HCT116 (cell line): ENCODE results near the gene SEMA3E. TPM values are rescaled to one million over a fixed set of nuclear protein-coding genes. Genes with fewer than 3 reads are reported as not detected.

Experiments used
- ATAC-seq: fragments of 200-7000 bp; cut with Tn5 transposase; 2 replicates; pipeline ENCODE4 v1.9.1; 2020; ENCODE audit warnings: mild to moderate bottlenecking, moderate library complexity
- BruUV-seq: library from RNA; stranded (reverse); fragments of 400-500 nt; replicated peaks from 2 replicates; lab custom pipeline; 2021; lab: Mats Ljungman, UMichigan
- CTCF ChIA-PET: fragments of 300-600 bp; sonication (Branson Sonifier 250); formaldehyde crosslinking; loops from one replicate; lab custom pipeline; 2021; ENCODE audit warnings: antibody characterized with exemption; lab: Charles Lee
- POLR2A ChIA-PET: fragments of 300-600, 350-600 bp; sonication (Branson Sonifier 250); formaldehyde crosslinking; loops from one replicate; lab custom pipeline; 2021; ENCODE audit warnings: antibody characterized with exemption; lab: Charles Lee
- RAD21 ChIA-PET, 2 experiments: fragments of 300-600 bp; sonication (Branson Sonifier 250); formaldehyde crosslinking; loops; one replicate each; lab custom pipeline; 2023; ENCODE audit warnings: low total read pairs in 2 of 2; ENCODE audit not compliant: uncharacterized antibody in 2 of 2, unreplicated experiment in 2 of 2, low non-redundant PET in 1 of 2; lab: Charles Lee
- DNase-seq: peaks from one replicate; pipeline ENCODE4 v3.0.0-alpha.2; 2010; ENCODE audit warnings: low read depth, low spot score
- H2AFZ ChIP-seq: fragments of 200-600 bp; shearing (Covaris generic), sonication (generic); 2 replicates; pipeline ENCODE4 v1.6.1; 2017; ENCODE audit warnings: low read depth, mixed run types, mixed read lengths, antibody characterized with exemption, low read length; ENCODE audit not compliant: poor library complexity, severe bottlenecking
- H3K27ac ChIP-seq: 2 replicates; pipeline ENCODE4 v1.5.1; 2012; ENCODE audit warnings: low read depth, low read length
- H3K27me3 ChIP-seq: fragments of 200-600 bp; sonication (generic); 2 replicates; pipeline ENCODE4 v1.6.1; 2016; ENCODE audit warnings: mixed run types, low read length, mixed read lengths; ENCODE audit not compliant: insufficient read depth
- H3K36me3 ChIP-seq, 2 experiments: fragments of 200-500 bp in 1 of 2; fragments of 200-600 bp in 1 of 2; sonication (Bioruptor generic) in 1 of 2; sonication (generic) in 1 of 2; 2 replicates each; pipeline versions ENCODE4 v1.5.1 to v1.6.1; 2014 to 2016; ENCODE audit warnings: low read length in 2 of 2, inconsistent platforms in 1 of 2, mixed read lengths in 1 of 2, mixed run types in 1 of 2; ENCODE audit not compliant: insufficient read depth in 2 of 2, control insufficient read depth in 1 of 2
- H3K4me1 ChIP-seq, 2 experiments: fragments of 200-600 bp in 1 of 2; sonication (generic) in 1 of 2; 2 replicates each; pipeline versions ENCODE4 v1.5.1 to v1.6.1; 2012 to 2017; ENCODE audit warnings: low read length in 2 of 2, inconsistent platforms in 1 of 2, mild to moderate bottlenecking in 1 of 2, mixed read lengths in 1 of 2, mixed run types in 1 of 2, moderate library complexity in 1 of 2; ENCODE audit not compliant: insufficient read depth in 2 of 2, control insufficient read depth in 1 of 2
- H3K4me2 ChIP-seq: fragments of 200-600 bp; sonication (generic); 2 replicates; pipeline ENCODE4 v1.6.1; 2017; ENCODE audit warnings: mixed run types, low read length, mixed read lengths
- H3K4me3 ChIP-seq, 2 experiments: fragments of 200-600 bp in 1 of 2; sonication (generic) in 1 of 2; replicated peaks in 1 of 2; 2 replicates each; pipeline ENCODE4 v1.5.1; 2011 to 2016; ENCODE audit warnings: low read length in 2 of 2, control low read depth in 1 of 2, low read depth in 1 of 2, mild to moderate bottlenecking in 1 of 2, mixed read lengths in 1 of 2, mixed run types in 1 of 2
- H3K79me2 ChIP-seq: fragments of 200-600 bp; sonication (generic); 2 replicates; pipeline ENCODE4 v1.6.1; 2017; ENCODE audit warnings: mild to moderate bottlenecking, mixed run types, low read length, moderate library complexity, mixed read lengths; ENCODE audit not compliant: insufficient read depth
- H3K9ac ChIP-seq: fragments of 200-600 bp; sonication (generic); 2 replicates; pipeline ENCODE4 v1.6.1; 2016; ENCODE audit warnings: low read length, mixed read lengths
- H3K9me2 ChIP-seq: fragments of 200-600 bp; sonication (generic), shearing (Covaris generic); 2 replicates; pipeline ENCODE4 v1.6.1; 2017; ENCODE audit warnings: mixed run types, mild to moderate bottlenecking, moderate library complexity; ENCODE audit not compliant: insufficient read depth
- H3K9me3 ChIP-seq, 2 experiments: fragments of 200-500 bp in 1 of 2; fragments of 200-600 bp in 1 of 2; sonication (Bioruptor generic) in 1 of 2; sonication (generic) in 1 of 2; 2 replicates each; pipeline ENCODE4 v1.6.1; 2014 to 2017; ENCODE audit warnings: low read length in 2 of 2, mixed read lengths in 2 of 2, inconsistent platforms in 1 of 2, low read depth in 1 of 2, mild to moderate bottlenecking in 1 of 2, mixed run types in 1 of 2, moderate library complexity in 1 of 2; ENCODE audit not compliant: control insufficient read depth in 1 of 2, insufficient read depth in 1 of 2
- H4K20me1 ChIP-seq: fragments of 200-600 bp; sonication (generic), shearing (Covaris generic); 2 replicates; pipeline ENCODE4 v1.6.1; 2017; ENCODE audit warnings: mixed run types, mild to moderate bottlenecking, moderate library complexity; ENCODE audit not compliant: insufficient read depth
- CBX3 ChIP-seq: IDR thresholded peaks from 2 replicates; pipeline ENCODE4 v1.6.1; 2012; ENCODE audit warnings: low read depth
- CEBPB ChIP-seq: IDR thresholded peaks from 2 replicates; pipeline ENCODE4 v1.6.1; 2012; ENCODE audit warnings: low read depth
- CTCF ChIP-seq, 3 experiments: fragments of 200-600 bp in 1 of 3; sonication (generic) in 1 of 3; IDR thresholded peaks in 2 of 3; conservative IDR thresholded peaks in 1 of 3; 2 replicates each; pipeline ENCODE4 v1.5.1; 2012 to 2017; ENCODE audit warnings: low read depth in 2 of 3, low read length in 2 of 3, antibody characterized with exemption in 1 of 3, borderline replicate concordance in 1 of 3, control low read depth in 1 of 3, mild to moderate bottlenecking in 1 of 3, mixed read lengths in 1 of 3, mixed run types in 1 of 3, moderate library complexity in 1 of 3; ENCODE audit not compliant: insufficient read depth in 1 of 3
- EGR1 ChIP-seq: IDR thresholded peaks from 2 replicates; pipeline ENCODE4 v1.6.1; 2012; ENCODE audit warnings: low read depth
- ELF1 ChIP-seq: IDR thresholded peaks from 2 replicates; pipeline ENCODE4 v1.6.1; 2012; ENCODE audit warnings: low read depth, borderline replicate concordance
- EZH2 ChIP-seq: fragments of 200-600 bp; sonication (generic); IDR thresholded peaks from 2 replicates; pipeline ENCODE4 v1.6.1; 2017; ENCODE audit warnings: antibody characterized with exemption, mixed run types
- EZH2phosphoT487 ChIP-seq: fragments of 200-600 bp; IDR thresholded peaks from 2 replicates; pipeline ENCODE4 v1.6.1; 2018; ENCODE audit warnings: antibody characterized with exemption, borderline replicate concordance
- JUND ChIP-seq: IDR thresholded peaks from 2 replicates; pipeline ENCODE4 v1.6.1; 2012
- POLR2AphosphoS5 ChIP-seq: IDR thresholded peaks from 2 replicates; pipeline ENCODE4 v1.6.1; 2011; ENCODE audit warnings: mild to moderate bottlenecking, low read depth, low read length, moderate library complexity
- RAD21 ChIP-seq: IDR thresholded peaks from 2 replicates; pipeline ENCODE4 v1.6.1; 2012; ENCODE audit warnings: low read depth, mild to moderate bottlenecking
- SIN3A ChIP-seq: IDR thresholded peaks from 2 replicates; pipeline ENCODE4 v1.6.1; 2012; ENCODE audit warnings: low read depth
- SP1 ChIP-seq: IDR thresholded peaks from 2 replicates; pipeline ENCODE4 v1.6.1; 2012; ENCODE audit warnings: low read depth
- SRF ChIP-seq: IDR thresholded peaks from 2 replicates; pipeline ENCODE4 v1.6.1; 2012; ENCODE audit warnings: low read depth
- TCF7L2 ChIP-seq: IDR thresholded peaks from 2 replicates; pipeline ENCODE4 v1.7.0; 2011; ENCODE audit warnings: borderline replicate concordance, inconsistent platforms; ENCODE audit not compliant: insufficient read depth, insufficient read length; ENCODE audit errors: extremely low read depth
- YY1 ChIP-seq: IDR thresholded peaks from 2 replicates; pipeline ENCODE4 v1.6.1; 2011; ENCODE audit warnings: low read length, low read depth, moderate library complexity, mild to moderate bottlenecking; ENCODE audit not compliant: insufficient replicate concordance; ENCODE audit errors: extremely low read depth
- ZBTB33 ChIP-seq: IDR thresholded peaks from 2 replicates; pipeline ENCODE4 v1.6.1; 2011; ENCODE audit warnings: mild to moderate bottlenecking, low read length, moderate library complexity; ENCODE audit not compliant: insufficient replicate concordance; ENCODE audit errors: extremely low read depth
- ZFX ChIP-seq: fragments of 450-650 bp; IDR thresholded peaks from 2 replicates; pipeline ENCODE4 v1.6.1; 2017
- ZNF274 ChIP-seq: fragments of 200-500 bp; sonication (Bioruptor generic); IDR thresholded peaks from 2 replicates; pipeline ENCODE4 v1.6.1; 2014; ENCODE audit warnings: mild to moderate bottlenecking, low read depth, low read length, inconsistent platforms
- intact Hi-C: fragments of 100-400 bp; cut with micrococcal nuclease; formaldehyde crosslinking; loops from 2 replicates; pipeline ENCODE4 v1.10.0; 2022
- total RNA-seq: library from RNA; stranded (reverse); gene quantifications from one replicate; pipeline ENCODE4 v1.2.1, GENCODE V29; 2021; ENCODE audit not compliant: unreplicated experiment
- TF ChIP-seq, protein P1 (sequence below): IDR thresholded peaks from 2 replicates; pipeline ENCODE4 v1.6.1; 2012

The SEMA3E gene
- total RNA-seq, 1 experiment from 2014 or later, result 1.6 TPM

DNA sequence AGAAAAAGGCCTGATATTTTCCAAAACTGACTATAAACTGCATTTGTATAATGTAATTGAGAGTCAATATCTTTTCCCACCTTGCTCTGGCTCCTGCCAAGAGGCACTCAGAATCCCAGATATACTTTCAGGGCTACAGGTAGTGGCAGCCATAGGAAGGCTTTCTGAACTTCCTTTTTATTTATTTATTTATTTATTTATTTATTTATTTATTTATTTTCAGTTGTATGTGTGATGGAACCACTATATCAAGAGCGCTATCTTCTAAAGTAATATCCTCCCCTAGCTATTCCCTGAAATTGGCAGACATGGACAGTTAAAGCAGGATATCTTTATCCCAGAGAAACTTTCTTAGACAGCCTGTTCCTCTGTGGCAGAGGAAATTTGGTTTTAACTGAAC lies 86.7 kb downstream of the SEMA3E start:
- BruUV-seq, result no TSS peak
- ChIA-PET RAD21 (no interaction called here), POLR2A (no interaction called here), CTCF (no interaction called here)
- ATAC-seq (no peak), DNase-seq (no peak)
- Histone ChIP-seq H3K79me2 (no peaks in the 10 kb centered on the region), H4K20me1 (no peaks in the 10 kb centered on the region), H3K9me2 (0 out of 2 replicates have a peak, but pooled peaks cover 2% of the 10 kb centered on the region), H3K27ac (no peak overlapping the region), H3K4me1 (no peaks in the 10 kb centered on the region), H2AFZ (no peak overlapping the region), H3K36me3 (no peaks in the 10 kb centered on the region), H3K4me2 (no peak overlapping the region), H3K9ac (no peak overlapping the region), H3K4me3 (no peak overlapping the region), H3K9me3 (no peaks in the 10 kb centered on the region), H3K27me3 (no peaks in the 10 kb centered on the region)
- intact Hi-C loops, result no loop called here
- no peak for TF ChIP-seq RAD21
- TF ChIP-seq SRF, result no peak
- TF ChIP-seq JUND, result no peak
- TF ChIP-seq ZBTB33, result no peak
- no peak for TF ChIP-seq EZH2phosphoT487
- no peak for TF ChIP-seq ZFX
- no peak for TF ChIP-seq ZNF274
- TF ChIP-seq POLR2AphosphoS5, result no peak

DNA sequence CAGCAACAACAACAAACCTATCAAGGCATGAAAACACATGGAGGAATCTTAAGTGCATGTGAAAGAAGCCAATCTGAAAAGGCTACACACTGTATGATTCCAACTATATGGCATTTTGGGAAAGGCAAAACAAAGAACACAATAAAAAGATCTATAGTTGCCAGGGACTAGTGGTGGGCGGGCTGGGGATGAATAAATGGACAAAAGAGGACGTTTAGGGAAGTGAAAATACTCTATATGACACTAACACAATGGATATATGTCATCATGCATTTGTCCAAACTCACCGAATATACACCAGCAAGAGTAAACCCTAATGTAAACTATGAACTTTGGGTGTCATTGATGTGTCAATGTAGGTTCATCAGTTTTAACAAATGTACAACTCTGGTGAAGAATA lies 89.1 kb downstream of the SEMA3E start:
- no TSS peak for BruUV-seq
- Histone ChIP-seq H3K4me1 (no peaks in the 10 kb centered on the region), H2AFZ (no peak overlapping the region), H3K9me2 (0 out of 2 replicates have a peak, but pooled peaks cover 2% of the 10 kb centered on the region), H3K4me2 (no peak overlapping the region), H3K27ac (no peak overlapping the region), H4K20me1 (no peaks in the 10 kb centered on the region), H3K9ac (no peak overlapping the region), H3K4me3 (no peak overlapping the region), H3K36me3 (no peaks in the 10 kb centered on the region), H3K79me2 (no peaks in the 10 kb centered on the region), H3K9me3 (no peaks in the 10 kb centered on the region), H3K27me3 (no peaks in the 10 kb centered on the region)
- intact Hi-C loops, result no loop called here
- no peak for DNase-seq
- ChIA-PET POLR2A (no interaction called here), RAD21 (no interaction called here), CTCF (no interaction called here)
- no peak for ATAC-seq
- TF ChIP-seq ZFX, result no peak
- TF ChIP-seq EGR1, result no peak
- no peak for TF ChIP-seq SP1
- no peak for TF ChIP-seq CBX3
- TF ChIP-seq RAD21, result no peak
- TF ChIP-seq TCF7L2, result no peak
- no peak for TF ChIP-seq CTCF (IDR thresholded peaks at IDR 0.05 in 2 of 3, conservative IDR thresholded peaks at IDR 0.05 in 1 of 3; ENCODE audit: borderline replicate concordance in 1 of 3, insufficient read depth in 1 of 3, low read depth in 2 of 3, low read length in 2 of 3)
- no peak for TF ChIP-seq SIN3A
- TF ChIP-seq YY1, result no peak
- no peak for TF ChIP-seq CEBPB
- TF ChIP-seq JUND, result no peak
- TF ChIP-seq, protein P1, sequence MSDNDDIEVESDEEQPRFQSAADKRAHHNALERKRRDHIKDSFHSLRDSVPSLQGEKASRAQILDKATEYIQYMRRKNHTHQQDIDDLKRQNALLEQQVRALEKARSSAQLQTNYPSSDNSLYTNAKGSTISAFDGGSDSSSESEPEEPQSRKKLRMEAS, result no peak
- no peak for TF ChIP-seq EZH2
- no peak for TF ChIP-seq ZNF274
- no peak for TF ChIP-seq POLR2AphosphoS5
- no peak for TF ChIP-seq ELF1
- no peak for TF ChIP-seq SRF
